ENCODE measurements around the gene FPR1.
"Not testable (repeated sequence)": the region's sequence is repeated elsewhere in the genome, so short reads cannot be mapped to it uniquely, and the experiment has no call there.

FPR1 gene

GRCh38 chr19:51779703-51780102 is 28.0 kb upstream of the FPR1 start:
- no peak for DNase-seq (ENCODE audit: low read depth in 2 of 2)

- DNase-seq (ENCODE audit: low read depth in 2 of 2), result no peak
Measured at GRCh38 chr19:51779181-51779580, 27.5 kb upstream of the FPR1 start.

GRCh38 chr19:51777570-51778462 is 26.1 kb upstream of the FPR1 start:
- peak in 1 of 2 donors; percentile 5 for DNase-seq (ENCODE audit: low read depth in 2 of 2)

GRCh38 chr19:51776561-51776960 is 24.9 kb upstream of the FPR1 start:
- DNase-seq (ENCODE audit: low read depth in 2 of 2), result not testable (repeated sequence)

GRCh38 chr19:51772977-51773376 is 21.3 kb upstream of the FPR1 start:
- no peak for DNase-seq (ENCODE audit: low read depth in 2 of 2)

- no peak for DNase-seq (ENCODE audit: low read depth in 2 of 2)
Measured at GRCh38 chr19:51771376-51772130, 19.9 kb upstream of the FPR1 start.

- DNase-seq (ENCODE audit: low read depth in 2 of 2), result no peak
Measured at GRCh38 chr19:51766461-51766860, 14.8 kb upstream of the FPR1 start.

- DNase-seq (ENCODE audit: low read depth in 2 of 2), result no peak
Measured at GRCh38 chr19:51765086-51765485, 13.4 kb upstream of the FPR1 start.

- no peak for DNase-seq (ENCODE audit: low read depth in 2 of 2)
Measured at GRCh38 chr19:51761696-51762095, 10.0 kb upstream of the FPR1 start.

GRCh38 chr19:51760697-51761356 is 9.1 kb upstream of the FPR1 start, which contains the start of gene FPR2:
TSS of gene FPR2 (plus strand) at chr19:51761180. CDS start at chr19:51768659, 7,479 bp downstream.
- DNase-seq (ENCODE audit: low read depth in 2 of 2), result no peak

GRCh38 chr19:51755571-51755970 is 3.9 kb upstream of the FPR1 start:
- DNase-seq (ENCODE audit: low read depth in 2 of 2), result no peak

- no peak for DNase-seq (ENCODE audit: low read depth in 2 of 2)
Measured at GRCh38 chr19:51754770-51755169, 3.1 kb upstream of the FPR1 start.

- DNase-seq (ENCODE audit: low read depth in 2 of 2), result no peak
Measured at GRCh38 chr19:51754109-51754508, 2.4 kb upstream of the FPR1 start.

GRCh38 chr19:51750400-51751094 is 1.1 kb downstream of the FPR1 start:
- DNase-seq (ENCODE audit: low read depth in 2 of 2), result no peak

GRCh38 chr19:51749979-51750378 is 1.7 kb downstream of the FPR1 start:
- no peak for DNase-seq (ENCODE audit: low read depth in 2 of 2)

- DNase-seq (ENCODE audit: low read depth in 2 of 2), result no peak
Measured at GRCh38 chr19:51746731-51747130, 4.9 kb downstream of the FPR1 start.

- no peak for DNase-seq (ENCODE audit: low read depth in 2 of 2)
Measured at GRCh38 chr19:51743405-51743804, 8.3 kb downstream of the FPR1 start.

GRCh38 chr19:51742789-51743188 is 8.9 kb downstream of the FPR1 start:
- no peak for DNase-seq (ENCODE audit: low read depth in 2 of 2)

- DNase-seq (ENCODE audit: low read depth in 2 of 2), result no peak
Measured at GRCh38 chr19:51740356-51740755, 11.3 kb downstream of the FPR1 start.

- no peak for DNase-seq (ENCODE audit: low read depth in 2 of 2)
Measured at GRCh38 chr19:51739466-51740213, 12.0 kb downstream of the FPR1 start.

- DNase-seq (ENCODE audit: low read depth in 2 of 2), result not testable (repeated sequence)
Measured at GRCh38 chr19:51738523-51738922, 13.2 kb downstream of the FPR1 start.
